DOHH2 (cell line): ENCODE measurements around the gene MAP4K4.
A peak's percentile ranks its signal among the peaks of the same experiment; 100 is the strongest.
"Not testable (repeated sequence)": the region's sequence is repeated elsewhere in the genome, so short reads cannot be mapped to it uniquely, and the experiment has no call there.

Experiments
- H3F3A ChIP-seq: fragments of 200-600 bp; sonication (generic), shearing (Covaris generic); 2 replicates; pipeline ENCODE4 v1.6.0; 2016; ENCODE audit warnings: antibody characterized with exemption, mild to moderate bottlenecking; ENCODE audit not compliant: control insufficient read depth, insufficient read depth
- H3K27ac ChIP-seq: fragments of 200-600 bp; sonication (generic); 2 replicates; pipeline ENCODE4 v1.5.1; 2014; ENCODE audit warnings: low read depth, mild to moderate bottlenecking, low read length, moderate library complexity
- H3K27me3 ChIP-seq: fragments of 200-600 bp; sonication (generic); 2 replicates; pipeline ENCODE4 v1.6.1; 2014; ENCODE audit warnings: mild to moderate bottlenecking, low read length, mixed read lengths; ENCODE audit not compliant: control insufficient read depth
- H3K36me3 ChIP-seq: fragments of 200-600 bp; sonication (generic); 2 replicates; pipeline ENCODE4 v1.6.1; 2014; ENCODE audit warnings: mild to moderate bottlenecking, low read length, moderate library complexity, mixed read lengths; ENCODE audit not compliant: control insufficient read depth
- H3K4me1 ChIP-seq: fragments of 200-600 bp; sonication (generic); 2 replicates; pipeline ENCODE4 v1.6.1; 2014; ENCODE audit warnings: mild to moderate bottlenecking, low read length, mixed read lengths; ENCODE audit not compliant: control insufficient read depth
- H3K4me2 ChIP-seq: fragments of 200-600 bp; sonication (generic); 2 replicates; pipeline ENCODE4 v1.6.0; 2014; ENCODE audit warnings: mild to moderate bottlenecking, low read length, moderate library complexity
- H3K4me3 ChIP-seq: fragments of 200-600 bp; sonication (generic); 2 replicates; pipeline ENCODE4 v1.5.1; 2014; ENCODE audit warnings: mild to moderate bottlenecking, low read length, mixed read lengths
- H3K79me2 ChIP-seq: fragments of 200-600 bp; sonication (generic); 2 replicates; pipeline ENCODE4 v1.6.1; 2014; ENCODE audit warnings: mild to moderate bottlenecking, low read length, mixed read lengths; ENCODE audit not compliant: control insufficient read depth
- H3K9me2 ChIP-seq: fragments of 200-600 bp; sonication (generic); replicated peaks from 2 replicates; pipeline ENCODE4 v1.6.1; 2014; ENCODE audit warnings: mild to moderate bottlenecking, low read length, mixed read lengths; ENCODE audit not compliant: control insufficient read depth
- H3K9me3 ChIP-seq: fragments of 200-600 bp; sonication (generic); 2 replicates; pipeline ENCODE4 v1.6.1; 2014; ENCODE audit warnings: antibody characterized with exemption, low read length, mixed read lengths; ENCODE audit not compliant: control insufficient read depth, insufficient read depth
- H4K20me1 ChIP-seq: fragments of 200-600 bp; sonication (generic); 2 replicates; pipeline ENCODE4 v1.6.0; 2014; ENCODE audit warnings: low read depth, mild to moderate bottlenecking, antibody characterized with exemption, low read length, moderate library complexity; ENCODE audit not compliant: control insufficient read depth, insufficient read depth
- CTCF ChIP-seq: fragments of 200-600 bp; sonication (generic); IDR thresholded peaks from one replicate; pipeline ENCODE4 v1.5.1; 2014; ENCODE audit warnings: antibody characterized with exemption, mild to moderate bottlenecking, low read depth, low read length; ENCODE audit not compliant: poor library complexity, severe bottlenecking
- EZH2phosphoT487 ChIP-seq: fragments of 200-600 bp; sonication (generic); IDR thresholded peaks from 2 replicates; pipeline ENCODE4 v1.6.1; 2017; ENCODE audit warnings: borderline replicate concordance, mild to moderate bottlenecking, antibody characterized with exemption, low read length, moderate library complexity, mixed read lengths

MAP4K4 gene

DNA sequence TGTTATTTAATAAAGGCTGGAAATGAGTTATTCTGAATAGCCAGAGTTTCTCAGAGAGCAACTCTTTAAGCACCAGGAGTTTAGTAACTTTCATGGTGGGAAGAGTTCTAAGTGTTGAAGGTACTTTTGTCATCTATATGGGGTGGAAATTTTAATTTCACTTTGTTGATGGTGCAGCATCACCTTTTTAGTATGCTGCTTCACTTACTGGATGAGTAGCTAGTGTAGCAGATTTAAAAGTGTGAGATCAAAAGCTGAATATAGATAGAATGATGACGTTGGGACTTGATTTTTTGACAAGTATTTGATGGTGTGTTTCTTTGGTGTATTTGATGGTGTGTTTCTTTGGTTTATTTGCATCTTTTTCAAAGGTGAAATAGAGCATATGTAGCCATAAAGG, 47.3 kb downstream of the MAP4K4 start:
- Histone ChIP-seq H3K27me3 (no peaks in the 10 kb centered on the region), H3K79me2 (peaks cover 87% of the 10 kb centered on the region), H3K9me3 (0 out of 2 replicates have a peak, but pooled peaks cover 6% of the 10 kb centered on the region), H3K36me3 (peaks cover 20% of the 10 kb centered on the region), H3K27ac (no peak overlapping the region), H3K4me1 (peaks cover 85% of the 10 kb centered on the region), H3K9me2 (no peaks in the 10 kb centered on the region), H3K4me2 (peak overlapping the region; percentile 6), H3F3A (no peaks in the 10 kb centered on the region), H3K4me3 (no peak overlapping the region), H4K20me1 (peaks cover 17% of the 10 kb centered on the region)
- TF ChIP-seq CTCF (no peak), EZH2phosphoT487 (no peak)

GRCh38 chr2:101745711-101746694, 48.5 kb downstream of the MAP4K4 start:
- H3K27me3 ChIP-seq: no peaks in the 10 kb centered on the region
- H3K9me3 ChIP-seq: 0 out of 2 replicates have a peak, but pooled peaks cover 6% of the 10 kb centered on the region
- peaks cover 80% of the 10 kb centered on the region for H3K79me2 ChIP-seq
- peaks cover 3% of the 10 kb centered on the region for H3F3A ChIP-seq
- H3K4me3 ChIP-seq: no peak overlapping the region
- peaks cover 11% of the 10 kb centered on the region; the same call in 1 of the 2 replicates for H4K20me1 ChIP-seq
- H3K36me3 ChIP-seq: peaks cover 20% of the 10 kb centered on the region
- TF ChIP-seq CTCF: no peak
- H3K4me1 ChIP-seq: peaks cover 79% of the 10 kb centered on the region
- peak overlapping the region; percentile 11; the same call in 1 of the 2 replicates for H3K4me2 ChIP-seq
- H3K27ac ChIP-seq: no peak overlapping the region
- H3K9me2 ChIP-seq: no peaks in the 10 kb centered on the region

DNA sequence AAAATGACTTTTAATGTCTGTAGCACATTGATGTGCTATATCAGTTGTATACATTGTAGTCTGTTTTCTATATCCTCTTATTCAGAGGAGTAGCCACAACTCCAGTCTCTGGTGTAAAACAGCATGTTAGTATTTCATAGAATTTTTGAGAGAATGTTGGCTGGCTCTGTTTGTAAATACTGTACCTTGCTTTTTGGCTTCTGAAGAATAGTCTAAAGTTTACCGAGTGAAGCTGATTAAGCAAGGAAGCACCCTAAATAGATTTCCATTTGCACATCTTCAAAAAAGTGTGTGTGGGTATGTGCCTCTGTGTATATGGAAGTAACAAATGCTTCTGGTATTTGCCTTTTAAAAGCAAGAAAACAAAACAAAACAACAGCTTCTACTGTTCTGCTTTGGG, 50.5 kb downstream of the MAP4K4 start:
- Histone ChIP-seq H3K4me2 (no peak overlapping the region; the same call in 1 of the 2 replicates), H3K27ac (no peak overlapping the region), H3F3A (peaks cover 18% of the 10 kb centered on the region), H3K79me2 (peaks cover 80% of the 10 kb centered on the region), H3K4me3 (no peak overlapping the region; the same call in 1 of the 2 replicates), H3K36me3 (peaks cover 30% of the 10 kb centered on the region), H3K9me2 (no peaks in the 10 kb centered on the region), H4K20me1 (peaks cover 19% of the 10 kb centered on the region; the same call in 1 of the 2 replicates), H3K4me1 (peaks cover 79% of the 10 kb centered on the region), H3K9me3 (0 out of 2 replicates have a peak, but pooled peaks cover 6% of the 10 kb centered on the region), H3K27me3 (no peaks in the 10 kb centered on the region)
- TF ChIP-seq CTCF (no peak), EZH2phosphoT487 (no peak)

GRCh38 chr2:101748462-101748861, 51.0 kb downstream of the MAP4K4 start:
- H3K27me3 ChIP-seq, H3K4me3 ChIP-seq, H3K9me3 ChIP-seq, H3K9me2 ChIP-seq, H3K4me2 ChIP-seq, H3K27ac ChIP-seq: not testable (repeated sequence)
- peaks cover 80% of the 10 kb centered on the region for H3K79me2 ChIP-seq
- peaks cover 22% of the 10 kb centered on the region for H3F3A ChIP-seq
- peaks cover 21% of the 10 kb centered on the region; the same call in 1 of the 2 replicates for H4K20me1 ChIP-seq
- H3K36me3 ChIP-seq: peaks cover 28% of the 10 kb centered on the region
- peaks cover 79% of the 10 kb centered on the region for H3K4me1 ChIP-seq
